Spinal cord (tissue), 10 donors: ENCODE measurements around the gene TUBB6. TPM values are rescaled to one million over a fixed set of nuclear protein-coding genes. Genes with fewer than 3 reads are reported as not detected.

Experiments
- DNase-seq, 6 donors: peaks; one replicate each; pipeline versions ENCODE4 v3.0.0 to v3.0.0-alpha.2; 2013 to 2015; ENCODE audit warnings: low spot score in 6 of 6, low read depth in 4 of 6
- H3K27ac ChIP-seq: one replicate; pipeline ENCODE4 v1.5.1; 2013; ENCODE audit warnings: low read depth, low read length, control low read depth
- H3K27me3 ChIP-seq: one replicate; pipeline ENCODE4 v1.6.1; 2013; ENCODE audit warnings: low read length; ENCODE audit not compliant: control insufficient read depth, insufficient read depth
- H3K36me3 ChIP-seq: one replicate; pipeline ENCODE4 v1.6.1; 2013; ENCODE audit warnings: low read length; ENCODE audit not compliant: control insufficient read depth, insufficient read depth
- H3K4me1 ChIP-seq: one replicate; pipeline ENCODE4 v1.6.1; 2013; ENCODE audit warnings: low read length; ENCODE audit not compliant: control insufficient read depth, insufficient read depth
- H3K4me3 ChIP-seq: one replicate; pipeline ENCODE4 v1.5.1; 2013; ENCODE audit warnings: low read depth, low read length, control low read depth
- H3K9me3 ChIP-seq: one replicate; pipeline ENCODE4 v1.6.1; 2013; ENCODE audit warnings: low read length; ENCODE audit not compliant: control insufficient read depth, insufficient read depth
- WGBS: methylation state at CpG from one replicate; pipeline ENCODE4 v1.1.5; 2013; ENCODE audit warnings: missing lambda C conversion rate; ENCODE audit not compliant: insufficient coverage; 5-methylcytosine and 5-hydroxymethylcytosine counted together
- polyA plus RNA-seq, 2 donors: library from polyadenylated mRNA; unstranded; fragments of 120-200 nt; gene quantifications; one replicate each; pipeline ENCODE4 v1.2.1, GENCODE V29; 2013; ENCODE audit not compliant: insufficient read length in 2 of 2
- total RNA-seq, 2 donors: library from RNA; depleted of rRNA in 1 of 2; stranded (reverse); fragments of 120-200 nt in 1 of 2; fragments of >200 nt in 1 of 2; gene quantifications; one replicate each; pipeline versions ENCODE4 v1.2.3 to v1.2.4, GENCODE V29; 2013 to 2014
- donor health status: healthy.

TUBB6 gene
- total and polyA plus RNA-seq, 4 donors = 42.9 to 163 (median 87.3) TPM

DNA sequence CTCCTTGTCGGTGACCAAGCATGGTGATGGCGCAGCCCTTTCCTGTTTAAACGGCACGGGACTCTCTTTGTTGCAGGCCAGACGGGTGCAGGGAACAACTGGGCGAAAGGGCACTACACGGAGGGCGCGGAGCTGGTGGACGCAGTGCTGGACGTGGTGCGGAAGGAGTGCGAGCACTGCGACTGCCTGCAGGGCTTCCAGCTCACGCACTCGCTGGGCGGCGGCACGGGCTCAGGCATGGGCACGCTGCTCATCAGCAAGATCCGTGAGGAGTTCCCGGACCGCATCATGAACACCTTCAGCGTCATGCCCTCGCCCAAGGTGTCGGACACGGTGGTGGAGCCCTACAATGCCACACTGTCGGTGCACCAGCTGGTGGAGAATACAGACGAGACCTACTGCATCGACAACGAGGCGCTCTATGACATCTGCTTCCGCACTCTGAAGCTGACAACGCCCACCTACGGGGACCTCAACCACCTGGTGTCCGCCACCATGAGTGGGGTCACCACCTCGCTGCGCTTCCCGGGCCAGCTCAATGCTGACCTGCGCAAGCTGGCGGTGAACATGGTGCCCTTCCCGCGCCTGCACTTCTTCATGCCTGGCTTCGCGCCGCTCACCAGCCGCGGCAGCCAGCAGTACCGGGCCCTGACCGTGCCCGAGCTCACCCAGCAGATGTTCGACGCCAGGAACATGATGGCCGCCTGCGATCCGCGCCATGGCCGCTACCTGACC is 17.1 kb downstream of the TUBB6 start:
- no peaks in the 10 kb centered on the region for H3K9me3 ChIP-seq
- no peaks in the 10 kb centered on the region for H3K27me3 ChIP-seq
- no peak for DNase-seq
- H3K36me3 ChIP-seq = peaks cover 48% of the 10 kb centered on the region
- H3K4me1 ChIP-seq = peaks cover 3% of the 10 kb centered on the region
- 98% methylated on average over 58 of the region's 58 CpGs for whole genome bisulfite sequencing
- no peak overlapping the region for H3K4me3 ChIP-seq
- H3K27ac ChIP-seq = no peak overlapping the region

DNA sequence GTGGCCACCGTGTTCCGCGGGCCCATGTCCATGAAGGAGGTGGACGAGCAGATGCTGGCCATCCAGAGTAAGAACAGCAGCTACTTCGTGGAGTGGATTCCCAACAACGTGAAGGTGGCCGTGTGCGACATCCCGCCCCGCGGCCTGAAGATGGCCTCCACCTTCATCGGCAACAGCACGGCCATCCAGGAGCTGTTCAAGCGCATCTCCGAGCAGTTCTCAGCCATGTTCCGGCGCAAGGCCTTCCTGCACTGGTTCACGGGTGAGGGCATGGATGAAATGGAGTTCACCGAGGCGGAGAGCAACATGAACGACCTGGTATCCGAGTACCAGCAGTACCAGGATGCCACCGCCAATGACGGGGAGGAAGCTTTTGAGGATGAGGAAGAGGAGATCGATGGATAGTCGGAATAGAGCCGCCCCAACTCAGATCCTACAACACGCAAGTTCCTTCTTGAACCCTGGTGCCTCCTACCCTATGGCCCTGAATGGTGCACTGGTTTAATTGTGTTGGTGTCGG is 17.7 kb downstream of the TUBB6 start:
- H3K4me1 ChIP-seq = peaks cover 3% of the 10 kb centered on the region
- no peaks in the 10 kb centered on the region for H3K9me3 ChIP-seq
- H3K36me3 ChIP-seq = peaks cover 48% of the 10 kb centered on the region
- 97% methylated on average over 23 of the region's 29 CpGs for WGBS
- no peak for DNase-seq
- no peak overlapping the region for H3K27ac ChIP-seq
- H3K4me3 ChIP-seq = no peak overlapping the region
- H3K27me3 ChIP-seq = no peaks in the 10 kb centered on the region

GRCh38 chr18:12326711-12327460 is 18.8 kb downstream of the TUBB6 start:
- H3K27ac ChIP-seq = no peak overlapping the region

DNA sequence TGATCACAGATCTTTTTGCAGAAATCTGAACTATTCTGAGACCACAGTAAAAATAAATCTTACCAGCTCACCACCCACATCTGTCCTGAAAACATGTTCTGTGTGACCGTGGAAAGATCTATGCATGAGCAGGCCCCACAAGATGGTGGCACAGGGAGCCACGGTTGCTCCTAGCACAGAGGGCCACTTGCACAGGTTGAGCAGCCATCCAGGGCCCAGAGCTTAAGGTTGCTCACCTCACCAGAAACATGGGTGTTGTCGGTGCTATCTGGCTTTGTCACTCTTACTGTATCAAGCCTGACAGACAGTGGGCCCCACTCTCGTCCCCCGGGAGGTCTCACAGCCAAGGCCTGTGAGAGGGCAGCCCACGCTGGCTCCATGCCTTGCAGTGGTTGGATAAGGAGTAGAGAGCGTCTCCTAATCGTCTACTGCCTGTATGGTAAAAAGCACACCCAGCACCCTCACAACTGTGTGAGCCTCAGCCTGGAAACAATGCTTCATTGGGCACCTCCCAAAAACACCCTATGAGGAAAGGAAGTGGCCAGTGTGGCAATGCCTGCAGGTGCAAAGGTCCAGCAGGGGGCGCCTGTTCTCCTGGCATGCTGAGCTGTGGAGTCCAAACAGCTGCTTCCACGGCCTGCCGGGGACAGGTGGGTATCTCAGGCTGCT is 19.6 kb downstream of the TUBB6 start:
- peak in 2 of 6 donors; percentile 42 to 58 for DNase-seq
- WGBS = 54% methylated on average over 5 of the region's 11 CpGs
- no peak overlapping the region for H3K27ac ChIP-seq
- H3K9me3 ChIP-seq = no peaks in the 10 kb centered on the region
- H3K4me1 ChIP-seq = peaks cover 3% of the 10 kb centered on the region
- H3K4me3 ChIP-seq = no peak overlapping the region
- no peaks in the 10 kb centered on the region for H3K27me3 ChIP-seq
- H3K36me3 ChIP-seq = peaks cover 48% of the 10 kb centered on the region

More at GRCh38 chr18:12326711-12327460, 18.8 kb downstream of the TUBB6 start:
- H3K36me3 ChIP-seq = peaks cover 48% of the 10 kb centered on the region
- WGBS = 89% methylated on average over 10 of the region's 12 CpGs
- no peak for DNase-seq
- no peaks in the 10 kb centered on the region for H3K9me3 ChIP-seq
- no peak overlapping the region for H3K4me3 ChIP-seq
- H3K4me1 ChIP-seq = peaks cover 3% of the 10 kb centered on the region
- no peaks in the 10 kb centered on the region for H3K27me3 ChIP-seq

DNA sequence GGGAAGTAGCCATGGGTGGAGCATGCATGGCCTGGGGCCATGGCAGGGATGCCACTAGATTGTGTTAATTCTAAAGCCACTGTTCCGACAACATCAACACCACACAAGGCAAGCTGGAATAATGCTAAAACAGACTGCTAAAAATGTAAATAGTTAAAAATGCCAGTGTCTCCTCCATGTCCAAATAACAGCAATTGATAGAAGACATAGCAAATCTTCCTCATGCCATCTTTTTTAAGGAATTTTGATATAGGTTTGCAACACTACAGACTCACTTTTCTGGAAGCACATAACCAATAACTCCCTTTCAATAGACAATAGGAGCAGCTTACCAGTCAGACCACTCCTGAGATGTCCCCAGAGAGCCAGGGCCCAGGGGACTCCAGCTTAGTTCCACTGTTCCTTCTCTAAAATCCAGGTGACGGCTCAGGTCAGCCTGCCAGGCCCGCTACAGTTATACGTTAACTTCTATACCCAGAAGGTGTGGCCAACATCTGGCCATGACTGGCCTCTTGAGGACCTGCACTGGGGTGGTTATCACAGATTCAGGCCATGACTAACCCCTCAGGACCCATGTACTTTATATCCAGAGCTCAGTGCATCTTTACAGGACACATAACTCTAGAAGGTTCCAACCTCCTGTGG is 20.3 kb downstream of the TUBB6 start:
- no peaks in the 10 kb centered on the region for H3K27me3 ChIP-seq
- 100% methylated on average over 3 of the region's 4 CpGs for WGBS
- no peak overlapping the region for H3K4me3 ChIP-seq
- H3K36me3 ChIP-seq = peaks cover 49% of the 10 kb centered on the region
- H3K4me1 ChIP-seq = peaks cover 3% of the 10 kb centered on the region
- H3K27ac ChIP-seq = no peak overlapping the region
- H3K9me3 ChIP-seq = no peaks in the 10 kb centered on the region
- no peak for DNase-seq

DNA sequence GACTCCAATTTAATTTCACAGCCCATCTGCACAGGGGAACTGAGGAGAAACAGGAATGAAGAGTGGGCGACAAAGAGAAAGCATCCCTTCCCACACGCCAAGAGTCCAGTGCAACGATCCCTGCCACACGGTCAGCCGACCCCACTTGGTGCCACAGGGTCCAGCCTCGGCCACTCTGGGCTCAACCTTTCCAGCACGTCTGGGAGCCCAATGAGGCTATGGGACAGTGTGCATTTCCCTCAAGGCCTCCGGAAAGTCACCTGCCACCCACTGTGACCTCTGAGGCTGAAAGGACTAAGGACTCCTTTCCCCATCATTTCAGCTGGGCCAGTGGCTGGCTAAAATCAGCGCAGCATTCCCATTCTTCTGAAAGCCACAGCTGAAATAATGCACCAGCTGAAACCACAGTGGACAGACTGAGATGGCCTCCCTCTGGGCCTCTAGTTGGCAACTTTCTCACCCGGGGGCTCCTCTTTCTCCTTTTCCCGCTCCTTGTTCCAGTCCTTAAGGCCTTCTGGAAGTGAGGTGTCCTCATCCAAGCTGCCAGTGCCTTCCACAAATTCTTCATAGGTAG is 21.2 kb downstream of the TUBB6 start:
- Histone ChIP-seq H3K4me1 (peaks cover 3% of the 10 kb centered on the region), H3K4me3 (no peak overlapping the region), H3K36me3 (peaks cover 51% of the 10 kb centered on the region), H3K9me3 (no peaks in the 10 kb centered on the region), H3K27ac (no peak overlapping the region), H3K27me3 (no peaks in the 10 kb centered on the region)
- DNase-seq = no peak
- WGBS = 94% methylated on average over 11 of the region's 11 CpGs

DNA sequence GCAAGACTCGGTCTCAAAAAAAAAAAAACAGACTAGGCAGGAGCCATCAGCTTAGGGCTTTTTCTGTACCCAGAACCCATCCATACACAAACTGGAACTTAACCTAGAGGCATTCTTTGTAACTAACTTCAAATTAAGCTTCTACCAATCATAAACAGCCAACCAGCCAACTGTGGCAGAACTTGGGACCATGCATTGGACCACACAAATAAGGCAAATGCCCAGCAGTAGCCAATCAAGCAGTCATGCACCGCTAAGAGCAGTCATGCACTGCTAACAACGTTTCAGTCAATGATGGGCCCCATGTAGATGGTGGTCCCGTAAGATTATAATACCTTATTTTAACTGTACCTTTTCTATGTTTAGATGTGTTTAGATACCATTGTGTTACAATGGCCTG is 22.7 kb downstream of the TUBB6 start:
- peaks cover 48% of the 10 kb centered on the region for H3K36me3 ChIP-seq
- no peak overlapping the region for H3K27ac ChIP-seq
- H3K4me3 ChIP-seq = no peak overlapping the region
- DNase-seq = no peak
- 89% methylated on average over 1 of the region's 4 CpGs for WGBS
- H3K4me1 ChIP-seq = peaks cover 3% of the 10 kb centered on the region
- H3K27me3 ChIP-seq = no peaks in the 10 kb centered on the region
- no peaks in the 10 kb centered on the region for H3K9me3 ChIP-seq

GRCh38 chr18:12333506-12334290 is 25.7 kb downstream of the TUBB6 start:
- 83% methylated on average over 8 of the region's 10 CpGs for WGBS
- Histone ChIP-seq H3K36me3 (peaks cover 41% of the 10 kb centered on the region), H3K27ac (no peak overlapping the region)

More at GRCh38 chr18:12333506-12334290, 25.7 kb downstream of the TUBB6 start:
- Histone ChIP-seq H3K9me3 (no peaks in the 10 kb centered on the region), H3K4me1 (no peaks in the 10 kb centered on the region), H3K4me3 (no peak overlapping the region), H3K27me3 (no peaks in the 10 kb centered on the region)
- no peak for DNase-seq
